GM19467 (cell line): ENCODE results near the gene RGL3.
A peak's percentile ranks its signal among the peaks of the same experiment; 100 is the strongest.
"Not testable (repeated sequence)": the region's sequence is repeated elsewhere in the genome, so short reads cannot be mapped to it uniquely, and the experiment has no call there.

Experiments used
- ATAC-seq: cut with Tn5 transposase; IDR thresholded peaks from one replicate; pipeline ENCODE4 v1.9.1; 2021; ENCODE audit warnings: mild to moderate bottlenecking, moderate library complexity; ENCODE audit not compliant: unreplicated experiment

RGL3 gene

DNA sequence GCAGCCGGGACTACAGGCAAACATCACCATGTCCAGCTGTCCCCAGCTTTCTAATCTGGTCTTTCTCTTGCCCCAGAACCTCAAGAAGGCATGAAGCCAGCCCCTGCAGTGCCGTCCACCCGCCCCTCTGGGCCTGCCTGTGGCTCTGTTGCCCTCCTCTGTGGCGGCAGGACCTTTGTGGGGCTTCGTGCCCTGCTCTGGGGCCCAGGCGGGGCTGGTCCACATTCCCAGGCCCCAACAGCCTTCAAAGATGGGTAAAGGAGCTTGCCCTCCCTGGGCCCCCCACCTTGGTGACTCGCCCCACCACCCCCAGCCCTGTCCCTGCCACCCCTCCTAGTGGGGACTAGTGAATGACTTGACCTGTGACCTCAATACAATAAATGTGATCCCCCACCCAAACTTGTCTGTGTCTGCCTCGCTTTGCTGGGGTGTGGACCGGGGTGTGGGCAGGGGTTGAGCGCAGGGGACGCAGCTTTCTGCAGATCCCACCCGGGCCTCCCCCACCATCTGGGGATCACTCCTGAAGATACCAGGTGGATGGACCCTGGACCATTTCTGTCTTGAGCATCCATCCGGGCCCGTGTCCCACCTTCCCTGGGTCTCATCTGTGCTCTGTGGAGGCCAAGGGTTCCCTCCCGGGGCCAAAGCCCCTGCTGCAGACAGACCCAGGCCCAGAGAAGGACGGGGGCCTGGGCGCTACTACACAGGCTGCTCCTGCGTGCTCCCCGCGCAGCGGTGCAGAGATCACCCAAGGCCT lies 31.6 kb upstream of the RGL3 start:
- ATAC-seq: no peak

- no peak for ATAC-seq
Observed at GRCh38 chr19:11448923-11449554, 29.9 kb upstream of the RGL3 start.

DNA sequence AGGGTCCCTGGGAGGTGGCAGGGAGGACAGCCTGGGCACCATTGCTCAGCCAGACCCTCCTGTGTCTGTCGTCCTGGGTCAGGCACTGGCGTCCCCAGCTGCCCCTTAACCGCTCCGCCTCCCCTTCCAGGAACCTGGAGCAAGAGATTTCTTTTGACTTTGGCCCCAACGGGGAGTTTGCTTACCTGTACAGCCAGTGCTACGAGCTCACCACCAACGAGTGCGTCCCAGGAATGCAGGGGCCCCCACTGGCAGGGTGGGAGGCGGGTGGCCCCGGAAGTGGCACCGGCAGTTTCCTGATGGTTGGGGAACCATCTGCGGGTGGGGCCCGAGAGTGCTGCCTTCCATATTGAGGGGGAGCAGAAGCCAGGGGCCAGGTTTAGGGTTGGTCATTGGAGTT lies 29.3 kb upstream of the RGL3 start:
- no peak for ATAC-seq

DNA sequence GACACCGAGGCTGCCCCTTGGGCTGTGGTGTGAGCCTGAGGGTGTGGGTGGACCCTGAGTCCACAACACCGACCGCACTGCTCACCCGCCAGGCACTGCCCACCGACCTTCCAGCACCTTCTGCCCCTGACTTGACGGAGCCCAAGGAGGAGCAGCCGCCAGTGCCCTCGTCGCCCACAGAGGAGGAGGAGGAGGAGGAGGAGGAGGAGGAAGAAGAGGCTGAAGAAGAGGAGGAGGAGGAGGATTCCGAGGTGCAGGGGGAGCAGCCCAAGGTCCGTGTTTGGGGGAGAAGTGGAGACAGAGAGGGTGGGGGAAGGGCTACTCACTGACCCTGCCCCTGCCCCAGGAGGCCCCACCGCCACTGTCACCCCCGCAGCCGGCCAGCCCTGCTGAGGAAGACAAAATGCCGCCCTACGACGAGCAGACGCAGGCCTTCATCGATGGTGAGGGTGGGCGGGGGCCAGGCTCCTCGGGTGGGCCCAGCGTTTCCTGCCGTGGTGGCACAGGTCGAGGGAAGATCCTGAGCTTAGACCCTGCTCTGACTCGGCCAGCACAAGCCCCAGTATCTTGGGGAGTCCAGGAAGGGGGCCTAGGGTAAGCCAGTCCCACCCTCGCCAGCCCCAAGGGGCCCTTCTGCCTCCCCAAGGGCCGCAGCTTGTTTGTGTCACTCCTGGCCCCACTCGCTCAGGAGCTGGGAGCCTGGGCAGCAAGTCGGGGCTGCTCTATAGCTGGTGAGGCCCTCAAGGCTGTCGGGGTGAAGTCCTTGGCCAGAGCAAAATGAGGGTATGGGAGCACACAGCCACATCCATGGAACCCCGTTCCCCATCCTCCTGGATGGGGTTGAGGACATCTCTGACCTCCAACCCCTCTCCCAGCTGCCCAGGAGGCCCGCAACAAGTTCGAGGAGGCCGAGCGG lies 28.5 kb upstream of the RGL3 start:
- no peak for ATAC-seq

DNA sequence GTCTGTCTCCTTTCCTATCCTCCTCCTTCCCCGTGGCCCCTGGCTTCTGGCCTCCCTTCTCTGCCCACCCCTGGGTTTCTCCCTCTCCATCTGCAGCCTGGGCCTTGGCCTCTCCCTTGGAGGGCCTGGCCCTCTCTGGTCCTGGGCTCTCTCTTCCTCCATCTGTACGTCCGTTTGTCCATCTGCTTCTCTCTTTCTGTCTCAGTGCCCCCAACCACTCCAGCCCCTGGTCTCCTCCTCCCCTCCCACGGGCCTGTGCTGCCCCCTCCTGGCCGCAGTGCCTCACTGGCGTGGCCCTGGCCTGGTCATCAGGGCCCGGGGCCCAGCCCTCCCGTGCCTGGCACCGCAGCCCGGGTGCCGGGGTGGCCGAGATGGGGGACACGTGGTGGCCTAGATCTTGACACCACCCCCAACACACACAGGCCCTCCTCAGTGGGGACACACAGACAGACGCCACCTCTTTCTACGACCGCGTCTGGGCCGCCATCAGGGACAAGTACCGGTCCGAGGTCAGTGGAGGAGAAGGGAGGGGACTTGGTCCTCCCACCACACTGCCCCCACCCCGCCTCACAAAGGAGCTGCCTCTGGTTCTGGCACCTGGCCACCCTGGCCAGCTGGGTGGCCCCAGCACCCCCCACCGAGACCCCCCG lies 27.7 kb upstream of the RGL3 start:
- no peak for ATAC-seq

DNA sequence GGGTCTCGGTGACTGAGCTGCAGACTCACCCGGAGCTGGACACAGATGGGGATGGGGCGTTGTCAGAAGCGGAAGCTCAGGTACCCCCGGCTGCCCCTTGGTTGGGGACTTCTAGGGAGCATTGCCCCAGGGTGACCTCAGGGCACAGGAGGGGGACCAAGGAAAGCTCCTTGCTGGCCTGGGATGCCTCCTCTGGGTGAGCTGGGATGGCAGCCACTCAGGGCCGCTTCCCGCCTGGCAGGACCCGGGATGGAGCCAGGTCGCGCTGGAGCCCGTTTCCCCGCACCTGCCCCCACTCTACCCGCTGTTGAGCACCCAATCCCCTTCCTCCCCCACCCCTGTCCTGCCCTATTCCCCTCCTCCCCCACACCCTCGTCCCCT lies 27.1 kb upstream of the RGL3 start:
- no peak for ATAC-seq

DNA sequence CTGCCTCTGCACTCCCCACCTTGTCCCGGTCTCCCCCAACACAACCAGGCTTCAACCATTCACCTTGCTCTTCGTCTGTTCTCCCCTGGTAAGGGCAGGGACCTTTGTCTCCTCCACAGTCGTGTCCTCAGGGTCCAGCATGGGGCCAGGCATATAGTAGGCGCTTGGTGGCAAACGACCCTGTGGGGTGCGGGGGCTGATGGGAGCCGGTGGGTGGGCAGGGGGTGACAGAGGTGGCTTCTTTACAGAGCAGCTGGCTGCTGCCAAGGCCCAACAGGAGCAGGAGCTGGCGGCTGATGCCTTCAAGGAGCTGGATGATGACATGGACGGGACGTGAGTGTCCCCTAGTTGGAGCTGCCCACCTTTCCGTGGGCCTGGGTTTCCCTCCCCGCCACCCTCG lies 26.0 kb upstream of the RGL3 start:
- ATAC-seq: no peak

DNA sequence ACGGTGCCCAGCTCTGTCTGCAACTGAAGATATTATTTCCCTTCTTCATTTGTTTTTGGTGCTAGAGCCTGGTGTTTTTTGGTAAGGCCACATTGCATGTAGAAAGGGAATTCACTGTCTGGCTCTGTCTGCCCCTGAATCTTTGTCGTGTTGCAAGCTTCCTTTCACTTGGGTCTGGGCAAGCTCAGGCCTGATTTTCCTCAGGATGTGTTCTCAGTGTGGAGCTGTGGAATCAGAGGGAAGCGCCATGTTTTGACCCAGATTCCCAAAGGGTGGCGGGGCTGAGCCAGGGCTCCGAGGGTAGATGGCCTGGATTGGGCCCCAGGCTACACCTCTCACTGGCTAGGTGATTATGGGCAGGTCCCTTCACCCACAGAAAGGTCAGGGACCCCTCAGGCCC lies 24.9 kb upstream of the RGL3 start:
- no peak for ATAC-seq

DNA sequence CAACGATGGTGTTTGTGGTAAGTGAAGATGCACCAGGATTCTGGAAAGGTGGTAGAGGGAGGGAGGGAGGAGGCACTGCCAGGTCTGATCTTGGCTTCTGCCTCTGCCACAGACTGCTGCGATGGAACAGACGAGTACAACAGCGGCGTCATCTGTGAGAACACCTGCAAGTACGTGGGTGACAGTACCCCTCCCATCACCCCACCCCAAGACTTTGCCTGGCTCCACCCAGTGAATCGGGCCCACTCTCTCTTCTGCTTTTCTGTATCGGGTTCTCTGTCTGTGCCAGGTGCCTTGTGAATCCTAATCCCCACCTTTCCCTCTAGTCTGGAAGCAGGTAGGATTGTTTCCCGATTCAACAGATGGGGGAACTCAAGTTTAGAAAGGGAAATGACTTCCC lies 18.8 kb upstream of the RGL3 start:
- no peak for ATAC-seq

GRCh38 chr19:11435833-11436313 lies 16.8 kb upstream of the RGL3 start:
- ATAC-seq: no peak

DNA sequence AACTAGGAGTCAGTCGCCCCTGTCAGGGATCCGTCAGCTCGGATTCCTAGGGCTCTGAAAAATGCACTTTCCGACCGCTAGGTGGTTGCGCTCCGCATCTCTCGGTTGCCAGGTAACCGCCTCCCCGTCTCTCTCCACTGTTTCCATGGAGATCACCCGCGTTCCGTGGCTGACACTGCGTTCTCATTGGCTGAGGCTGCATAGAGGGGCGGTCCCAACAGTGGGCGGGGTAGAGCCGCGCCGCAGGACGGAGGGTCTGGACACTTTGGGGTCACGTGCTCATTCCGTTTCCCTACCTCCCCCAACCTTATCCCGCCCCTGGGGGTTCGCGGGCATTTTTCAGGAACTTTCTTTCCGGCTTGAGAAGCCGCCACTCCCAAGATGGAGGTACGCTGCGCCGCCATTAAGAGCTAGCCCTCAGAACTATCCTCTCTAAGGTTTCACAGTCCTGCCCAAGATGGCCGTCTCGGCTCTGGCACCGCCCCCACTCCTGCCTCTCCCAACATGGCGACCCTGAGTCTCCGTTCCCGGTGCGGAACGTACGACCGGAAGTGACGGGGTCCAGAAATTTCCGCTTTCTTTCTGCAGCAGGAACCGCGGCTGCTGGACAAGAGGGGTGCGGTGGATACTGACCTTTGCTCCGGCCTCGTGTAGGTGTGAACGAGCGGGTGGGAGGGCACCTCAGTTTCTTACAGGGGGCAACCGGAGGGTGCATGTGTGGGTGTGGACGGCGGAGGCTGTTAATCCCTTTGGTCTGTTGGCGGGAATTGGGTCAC lies 16.1 kb upstream of the RGL3 start, which contains the start of the genes ODAD3 and PRKCSH:
Gene ODAD3 (minus strand): TSS at position 65 of the 776 bp plus-strand sequence. CDS start 105 bp downstream, outside the sequence.
Gene PRKCSH (plus strand): TSS at position 579 of the 776 bp plus-strand sequence. CDS start 483 bp downstream, outside the sequence.
- peak; percentile 84 for ATAC-seq

DNA sequence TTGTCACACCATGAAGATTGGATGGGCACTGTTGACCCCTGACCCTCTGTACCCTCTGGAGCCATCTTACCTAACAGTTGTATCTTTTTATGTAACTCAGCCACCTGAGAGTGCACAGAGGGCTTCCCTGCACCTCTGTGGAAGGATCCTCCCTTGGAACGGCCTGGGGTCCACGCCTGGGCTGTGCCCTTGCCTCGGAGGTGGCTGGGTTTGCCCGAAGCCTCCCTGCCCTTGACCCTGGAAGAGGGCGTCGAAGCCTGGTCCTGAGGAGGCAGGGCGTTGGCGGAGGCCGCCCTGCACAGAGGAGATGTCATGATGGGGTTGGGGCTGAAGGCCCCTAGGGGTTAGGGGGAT lies 15.6 kb upstream of the RGL3 start:
- ATAC-seq: peak; percentile 19

DNA sequence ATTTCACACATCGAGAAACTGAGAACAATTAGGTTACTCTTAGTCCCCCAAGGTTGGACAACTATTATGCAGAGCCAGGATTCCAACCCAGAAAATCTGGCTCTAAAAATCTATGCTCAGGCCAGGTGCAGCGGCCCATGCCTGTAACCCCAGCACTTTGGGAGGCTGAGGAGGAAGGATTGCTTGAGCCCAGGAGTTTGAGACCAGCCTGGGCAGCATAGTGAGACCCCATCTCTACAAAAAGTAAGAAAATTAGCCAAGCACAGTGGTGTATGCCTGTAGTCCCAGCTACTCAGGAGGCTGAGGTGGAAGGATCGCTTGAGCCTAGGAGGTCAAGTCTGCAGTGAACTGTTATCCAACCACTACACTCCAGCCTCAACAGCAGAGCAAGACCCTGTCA lies 14.4 kb upstream of the RGL3 start:
- not testable (repeated sequence) for ATAC-seq

DNA sequence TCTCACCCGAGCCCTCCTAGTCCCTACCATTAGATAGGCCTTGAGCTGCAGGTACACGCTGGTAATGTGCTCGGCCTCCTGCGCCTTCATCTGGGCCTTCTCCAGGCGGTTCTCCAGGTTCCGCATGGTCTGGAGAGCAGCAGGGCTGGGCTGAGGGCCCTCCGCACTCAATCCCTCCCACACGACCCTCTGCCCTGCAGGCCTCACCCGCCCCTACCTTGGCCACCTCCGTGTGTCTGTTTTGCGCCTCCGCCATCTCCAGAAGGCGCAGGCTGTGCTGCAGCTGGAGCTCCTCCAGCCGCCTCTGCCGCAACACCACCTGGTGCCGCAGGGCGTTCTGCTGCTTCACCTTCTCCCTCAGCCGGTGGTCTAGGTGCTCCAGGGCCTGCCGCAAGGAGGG lies 7.5 kb upstream of the RGL3 start:
- no peak for ATAC-seq

GRCh38 chr19:11425719-11426457 lies 6.8 kb upstream of the RGL3 start:
- no peak for ATAC-seq

- ATAC-seq: no peak
Observed at GRCh38 chr19:11423791-11424181, 4.7 kb upstream of the RGL3 start.

DNA sequence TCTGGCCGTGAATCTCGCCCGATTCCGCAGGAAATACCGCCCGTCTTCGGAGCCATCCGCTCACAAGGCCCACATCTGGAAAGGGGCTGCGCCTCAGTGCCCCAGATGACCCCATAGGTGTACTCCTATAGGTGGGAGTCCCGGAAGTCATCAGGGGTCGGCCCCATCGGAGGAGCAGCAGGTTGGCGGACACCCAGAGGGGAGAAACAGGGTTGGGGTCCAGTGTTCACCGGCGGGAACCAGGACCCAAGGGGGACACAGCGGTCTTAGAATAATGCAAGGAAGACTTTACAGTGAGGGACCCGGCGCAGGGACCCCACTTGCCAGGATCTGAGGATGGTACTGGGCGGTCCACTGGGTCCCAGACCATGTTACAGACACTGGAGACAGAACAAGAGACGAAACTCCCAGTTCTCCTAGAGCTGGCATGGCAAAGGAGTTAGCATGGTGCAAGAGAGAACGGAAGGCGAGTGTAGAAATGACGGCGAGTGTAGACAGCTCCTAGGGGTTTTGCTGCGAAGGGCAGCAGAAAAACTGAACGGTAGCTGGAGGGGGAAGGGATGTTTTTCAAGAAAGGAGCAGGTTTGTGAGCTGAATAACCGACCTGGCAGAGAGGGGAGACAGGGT lies 4.2 kb upstream of the RGL3 start:
- ATAC-seq: no peak

DNA sequence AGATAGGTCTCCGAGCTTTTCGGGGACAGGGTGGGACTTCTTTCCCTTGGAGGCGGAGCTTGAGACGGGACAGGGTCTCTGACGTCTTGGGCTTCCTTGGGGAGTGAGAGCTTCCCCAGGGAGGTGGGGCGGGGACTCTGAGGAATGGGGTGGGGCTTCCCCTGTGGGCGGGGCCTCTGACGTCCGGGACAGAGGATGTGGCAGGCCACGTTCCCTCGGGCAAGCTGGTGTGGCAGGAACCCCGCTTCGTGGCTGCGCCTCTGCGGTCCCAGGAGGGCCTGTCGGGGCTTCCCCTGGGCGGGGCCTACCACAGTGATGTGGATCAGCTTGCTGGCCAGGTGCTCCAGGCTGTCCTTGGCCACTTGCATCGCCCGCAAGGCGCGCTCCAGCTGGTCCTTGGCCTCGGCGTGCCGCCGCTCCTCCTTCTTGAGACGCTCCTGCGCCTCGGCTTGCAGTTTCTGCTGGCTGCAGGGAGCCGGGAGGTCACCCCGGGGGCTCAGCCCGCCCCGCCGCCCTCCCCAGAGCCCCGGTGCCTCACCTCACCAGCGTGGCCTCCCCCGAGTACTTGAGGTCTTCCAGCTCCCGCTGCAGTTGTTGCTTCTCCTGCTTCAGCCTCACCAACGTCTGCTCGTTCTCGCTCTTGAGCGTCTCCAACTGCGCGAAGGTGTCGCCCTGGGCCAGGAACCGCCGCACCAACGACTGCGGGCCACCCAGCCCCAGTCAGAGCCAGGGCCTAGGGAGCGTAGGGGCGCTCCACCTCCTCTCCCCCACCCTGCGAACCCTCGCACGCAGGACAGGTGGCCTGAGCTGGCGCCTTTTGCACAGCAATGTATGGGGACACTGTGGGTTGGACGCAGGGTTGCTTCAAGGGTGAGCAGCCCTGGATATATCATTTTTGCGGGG lies 3.3 kb upstream of the RGL3 start:
- peak; percentile 50 for ATAC-seq
